Measurements from ENCODE around the gene UTP4.

UTP4 gene

GRCh38 chr16:69132424-69133252, at the start of gene UTP4, which contains the start of gene CHTF8:
Gene UTP4 (plus strand): TSS chr16:69132649. CDS start chr16:69133460, 811 bp downstream.
Gene CHTF8 (minus strand): TSS chr16:69132588. CDS start chr16:69121458, 11,130 bp downstream.
- Histone ChIP-seq H3K36me3 (ENCODE audit: insufficient read depth, low read length) (peaks cover 39% of the 10 kb centered on the region), H3K27me3 (ENCODE audit: insufficient read depth, low read length) (no peaks in the 10 kb centered on the region), H3K9me3 (ENCODE audit: low read length) (no peaks in the 10 kb centered on the region), H3K4me3 (ENCODE audit: low read length) (peak within 1 kb of the TSS; percentile 97), H2AFZ (ENCODE audit: low read depth, low read length) (peak within 1 kb of the TSS; percentile 57), H3K4me1 (ENCODE audit: insufficient read depth, low read length) (peaks cover 27% of the 10 kb centered on the region)

DNA sequence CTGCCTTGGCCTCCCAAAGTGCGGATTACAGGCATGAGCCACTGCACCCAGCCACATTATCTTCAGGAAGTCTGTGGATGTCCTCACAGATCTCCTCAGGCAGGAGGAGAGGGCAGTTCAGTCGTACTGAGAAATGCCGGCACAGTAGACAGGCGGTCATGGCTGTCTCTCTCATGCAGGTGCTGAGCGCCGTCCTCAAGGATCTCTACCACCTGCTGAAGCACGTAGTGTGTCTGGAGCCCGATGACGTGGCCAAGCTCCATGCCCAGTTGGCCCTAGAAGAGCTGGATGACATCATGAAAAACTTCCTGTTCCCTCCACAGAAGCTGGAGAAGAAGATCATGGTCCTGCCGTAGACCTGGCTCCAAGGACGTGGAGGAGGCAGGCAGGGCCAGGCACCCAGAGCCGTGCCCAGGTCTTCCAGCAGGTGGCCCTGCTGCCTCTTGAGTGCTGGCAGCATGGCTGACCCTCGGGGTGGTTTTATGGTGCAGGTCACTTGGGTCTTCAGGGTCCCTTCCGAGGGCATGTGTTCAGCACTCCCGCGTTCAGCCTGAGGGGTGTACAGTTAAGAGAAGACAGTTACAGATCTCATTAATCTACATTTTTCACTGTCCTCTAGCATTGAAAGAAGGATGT, 49.0 kb upstream of the UTP4 start:
- H3K4me3 ChIP-seq (ENCODE audit: low read length): no peak overlapping the region
- H3K4me1 ChIP-seq (ENCODE audit: insufficient read depth, low read length): peaks cover 7% of the 10 kb centered on the region
- H3K27me3 ChIP-seq (ENCODE audit: insufficient read depth, low read length): no peaks in the 10 kb centered on the region
- H3K9me3 ChIP-seq (ENCODE audit: low read length): no peaks in the 10 kb centered on the region
- H2AFZ ChIP-seq (ENCODE audit: low read depth, low read length): no peak overlapping the region
- no peaks in the 10 kb centered on the region for H3K36me3 ChIP-seq (ENCODE audit: insufficient read depth, low read length)

DNA sequence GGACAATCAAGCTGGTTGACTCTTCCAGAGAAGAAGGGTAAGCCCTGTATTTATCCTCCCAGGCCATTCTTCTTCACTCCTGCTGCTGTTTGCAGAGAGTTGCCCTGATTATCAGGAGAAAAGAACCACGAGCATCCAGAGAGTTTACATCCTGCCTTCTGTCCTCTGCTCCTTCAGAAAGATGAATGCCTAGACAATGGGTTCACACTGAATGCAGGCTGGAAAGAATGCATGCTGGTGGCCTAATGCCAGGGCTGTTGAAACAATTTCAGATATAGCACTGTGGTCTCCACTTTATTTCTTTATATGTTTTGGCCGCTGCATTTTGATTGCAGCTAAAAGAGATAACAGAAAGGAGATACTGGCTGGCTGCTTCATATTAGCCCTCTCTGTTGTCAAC, 48.2 kb upstream of the UTP4 start:
- H3K27me3 ChIP-seq (ENCODE audit: insufficient read depth, low read length): no peaks in the 10 kb centered on the region
- no peak overlapping the region for H3K4me3 ChIP-seq (ENCODE audit: low read length)
- no peaks in the 10 kb centered on the region for H3K9me3 ChIP-seq (ENCODE audit: low read length)
- H3K4me1 ChIP-seq (ENCODE audit: insufficient read depth, low read length): peaks cover 12% of the 10 kb centered on the region
- no peaks in the 10 kb centered on the region for H3K36me3 ChIP-seq (ENCODE audit: insufficient read depth, low read length)
- no peak overlapping the region for H2AFZ ChIP-seq (ENCODE audit: low read depth, low read length)

- H3K4me1 ChIP-seq (ENCODE audit: insufficient read depth, low read length): peaks cover 16% of the 10 kb centered on the region
- H3K27me3 ChIP-seq (ENCODE audit: insufficient read depth, low read length): no peaks in the 10 kb centered on the region
- H3K4me3 ChIP-seq (ENCODE audit: low read length): no peak overlapping the region
- H3K36me3 ChIP-seq (ENCODE audit: insufficient read depth, low read length): no peaks in the 10 kb centered on the region
- H3K9me3 ChIP-seq (ENCODE audit: low read length): no peaks in the 10 kb centered on the region
- no peak overlapping the region for H2AFZ ChIP-seq (ENCODE audit: low read depth, low read length)
Observed at GRCh38 chr16:69085032-69085695, 47.3 kb upstream of the UTP4 start.

- peaks cover 16% of the 10 kb centered on the region for H3K4me1 ChIP-seq (ENCODE audit: insufficient read depth, low read length)
- no peak overlapping the region for H3K4me3 ChIP-seq (ENCODE audit: low read length)
- no peaks in the 10 kb centered on the region for H3K27me3 ChIP-seq (ENCODE audit: insufficient read depth, low read length)
- no peaks in the 10 kb centered on the region for H3K9me3 ChIP-seq (ENCODE audit: low read length)
- H3K36me3 ChIP-seq (ENCODE audit: insufficient read depth, low read length): no peaks in the 10 kb centered on the region
- H2AFZ ChIP-seq (ENCODE audit: low read depth, low read length): no peak overlapping the region
Observed at GRCh38 chr16:69087161-69087581, 45.3 kb upstream of the UTP4 start.

DNA sequence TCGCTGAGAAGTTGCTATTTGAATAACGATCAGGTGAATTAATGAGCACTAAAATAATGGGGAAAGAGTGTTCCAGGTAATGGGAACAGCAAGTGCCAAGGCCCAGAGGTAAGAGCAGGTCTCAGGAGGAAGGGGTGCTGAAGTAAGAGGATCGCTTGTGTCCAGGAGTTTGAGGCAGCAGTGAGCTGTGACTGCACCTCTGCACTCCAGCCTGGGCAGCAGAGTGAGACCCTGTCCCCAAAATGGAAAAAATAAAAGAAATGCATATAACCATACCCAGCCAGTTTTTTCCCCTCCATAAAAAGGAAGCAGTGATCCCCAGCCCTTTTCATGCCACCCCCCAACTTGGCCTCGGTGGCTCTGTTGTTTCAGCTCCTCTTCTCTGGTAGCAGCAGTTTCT, 43.8 kb upstream of the UTP4 start:
- Histone ChIP-seq H3K4me3 (ENCODE audit: low read length) (no peak overlapping the region), H3K9me3 (ENCODE audit: low read length) (no peaks in the 10 kb centered on the region), H3K27me3 (ENCODE audit: insufficient read depth, low read length) (no peaks in the 10 kb centered on the region), H3K36me3 (ENCODE audit: insufficient read depth, low read length) (no peaks in the 10 kb centered on the region), H2AFZ (ENCODE audit: low read depth, low read length) (no peak overlapping the region), H3K4me1 (ENCODE audit: insufficient read depth, low read length) (peaks cover 16% of the 10 kb centered on the region)

- Histone ChIP-seq H3K9me3 (ENCODE audit: low read length) (no peaks in the 10 kb centered on the region), H3K4me3 (ENCODE audit: low read length) (no peak overlapping the region), H3K27me3 (ENCODE audit: insufficient read depth, low read length) (no peaks in the 10 kb centered on the region), H2AFZ (ENCODE audit: low read depth, low read length) (no peak overlapping the region), H3K36me3 (ENCODE audit: insufficient read depth, low read length) (no peaks in the 10 kb centered on the region), H3K4me1 (ENCODE audit: insufficient read depth, low read length) (peaks cover 13% of the 10 kb centered on the region)
Observed at GRCh38 chr16:69089091-69089910, 43.1 kb upstream of the UTP4 start.

DNA sequence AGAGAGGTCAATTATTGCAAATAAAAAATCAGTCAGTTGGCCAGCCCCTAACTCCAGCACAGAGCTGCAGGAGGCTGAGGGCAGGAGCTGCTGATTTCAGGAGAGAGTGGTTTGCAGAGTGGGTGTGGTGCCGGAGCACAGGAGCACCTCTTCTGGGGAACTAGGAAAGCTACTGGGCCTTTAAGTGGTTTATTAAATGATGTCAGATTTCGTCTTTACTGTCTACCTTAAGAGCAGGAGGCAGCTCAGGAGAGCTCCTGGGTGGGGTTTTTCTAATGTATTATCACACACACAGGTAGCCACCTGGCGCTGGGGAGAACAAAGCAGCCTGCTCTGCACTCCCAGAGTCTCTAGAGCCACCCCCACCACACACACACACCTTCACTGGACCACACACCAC, 38.5 kb upstream of the UTP4 start:
- H3K4me3 ChIP-seq (ENCODE audit: low read length): no peak overlapping the region

DNA sequence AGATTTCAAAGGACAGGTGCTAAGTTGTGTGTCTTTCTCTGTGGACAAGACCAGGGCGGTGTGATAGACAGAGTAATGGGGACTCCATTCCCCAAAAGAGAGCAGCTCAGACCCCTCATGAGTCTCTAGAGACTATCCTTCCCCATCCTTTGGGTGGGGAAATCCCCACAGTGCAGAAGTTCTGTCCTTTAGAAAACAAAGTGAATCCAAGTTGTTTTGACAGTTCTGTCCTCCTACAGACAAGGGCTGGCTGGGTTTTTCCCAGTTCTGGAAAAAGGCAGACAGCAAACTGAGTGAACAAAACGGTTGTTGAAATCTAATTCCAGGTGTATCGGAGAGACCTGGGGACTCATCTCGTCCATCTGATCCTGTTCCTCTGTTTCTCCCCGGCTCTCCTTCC, 37.9 kb upstream of the UTP4 start:
- Histone ChIP-seq H3K9me3 (ENCODE audit: low read length) (no peaks in the 10 kb centered on the region), H2AFZ (ENCODE audit: low read depth, low read length) (no peak overlapping the region), H3K4me3 (ENCODE audit: low read length) (no peak overlapping the region), H3K36me3 (ENCODE audit: insufficient read depth, low read length) (no peaks in the 10 kb centered on the region), H3K27me3 (ENCODE audit: insufficient read depth, low read length) (no peaks in the 10 kb centered on the region), H3K4me1 (ENCODE audit: insufficient read depth, low read length) (peaks cover 2% of the 10 kb centered on the region)

More for the DNA sequence above, 38.5 kb upstream of the UTP4 start:
- no peaks in the 10 kb centered on the region for H3K36me3 ChIP-seq (ENCODE audit: insufficient read depth, low read length)
- H3K4me1 ChIP-seq (ENCODE audit: insufficient read depth, low read length): peaks cover 7% of the 10 kb centered on the region
- no peaks in the 10 kb centered on the region for H3K9me3 ChIP-seq (ENCODE audit: low read length)
- H2AFZ ChIP-seq (ENCODE audit: low read depth, low read length): no peak overlapping the region
- no peaks in the 10 kb centered on the region for H3K27me3 ChIP-seq (ENCODE audit: insufficient read depth, low read length)

- no peaks in the 10 kb centered on the region for H3K9me3 ChIP-seq (ENCODE audit: low read length)
- H3K36me3 ChIP-seq (ENCODE audit: insufficient read depth, low read length): no peaks in the 10 kb centered on the region
- peaks cover 7% of the 10 kb centered on the region for H3K4me1 ChIP-seq (ENCODE audit: insufficient read depth, low read length)
- no peak overlapping the region for H3K4me3 ChIP-seq (ENCODE audit: low read length)
- no peaks in the 10 kb centered on the region for H3K27me3 ChIP-seq (ENCODE audit: insufficient read depth, low read length)
- H2AFZ ChIP-seq (ENCODE audit: low read depth, low read length): no peak overlapping the region
Observed at GRCh38 chr16:69095193-69095592, 37.3 kb upstream of the UTP4 start.

DNA sequence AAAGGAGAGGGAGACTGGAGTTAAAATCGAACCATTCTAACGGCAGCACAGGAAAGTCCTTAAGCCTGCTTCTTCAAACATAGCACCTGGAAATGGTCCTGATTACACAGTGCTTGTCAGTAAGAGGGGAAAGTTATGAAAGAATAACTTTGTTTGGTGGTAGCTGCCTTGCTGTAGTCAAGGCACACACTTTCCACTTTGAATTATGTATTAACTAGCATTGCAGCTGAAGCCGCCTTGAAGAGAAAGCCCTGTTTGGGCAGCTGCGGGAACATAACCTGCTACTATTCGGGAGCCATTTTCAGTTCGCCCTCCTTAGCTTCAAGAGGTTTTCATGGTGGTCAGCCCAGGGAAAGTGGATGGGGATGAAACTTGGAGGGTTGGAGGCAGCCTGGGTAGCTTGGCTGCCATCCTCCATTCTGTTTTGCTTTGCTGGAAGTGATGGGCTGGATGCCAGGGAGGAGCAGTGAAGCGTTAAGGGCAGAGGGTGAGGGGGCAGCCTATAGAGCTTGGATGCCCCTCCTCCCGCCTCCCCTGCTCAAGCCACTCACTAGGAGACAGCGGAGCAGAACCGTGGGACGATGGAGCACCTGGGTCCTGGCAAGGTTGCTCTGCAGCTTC, 32.3 kb upstream of the UTP4 start:
- peaks cover 13% of the 10 kb centered on the region for H3K4me1 ChIP-seq (ENCODE audit: insufficient read depth, low read length)
- H3K36me3 ChIP-seq (ENCODE audit: insufficient read depth, low read length): no peaks in the 10 kb centered on the region
- H3K4me3 ChIP-seq (ENCODE audit: low read length): peak overlapping the region; percentile 20
- H3K9me3 ChIP-seq (ENCODE audit: low read length): no peaks in the 10 kb centered on the region
- no peaks in the 10 kb centered on the region for H3K27me3 ChIP-seq (ENCODE audit: insufficient read depth, low read length)
- H2AFZ ChIP-seq (ENCODE audit: low read depth, low read length): peak overlapping the region; percentile 31

Measured in neuron (in vitro differentiated cells).